Breast epithelium (tissue), 3 donors: ENCODE measurements around the gene TRIM56.

Source experiments
- CTCF ChIP-seq, 3 donors: fragments of 450-650 bp; IDR thresholded peaks; one replicate each; pipeline ENCODE4 v1.5.1; 2016 to 2017; ENCODE audit warnings: antibody characterized with exemption in 3 of 3, mild to moderate bottlenecking in 3 of 3, moderate library complexity in 3 of 3
- POLR2A ChIP-seq: fragments of 450-650 bp; IDR thresholded peaks from one replicate; pipeline ENCODE4 v1.6.1; 2016; ENCODE audit warnings: antibody characterized with exemption, mild to moderate bottlenecking, moderate library complexity
- POLR2AphosphoS5 ChIP-seq, 3 donors: sonication (generic); formaldehyde crosslinking; IDR thresholded peaks; one replicate each; pipeline ENCODE4 v1.6.1; 2017; ENCODE audit warnings: antibody characterized with exemption in 3 of 3

- TF ChIP-seq CTCF (IDR thresholded peaks at IDR 0.05) (no peak), POLR2A (no peak), POLR2AphosphoS5 (IDR thresholded peaks at IDR 0.05) (no peak)
Observed at GRCh38 chr7:101115215-101115614, 29.9 kb downstream of the TRIM56 start.
